Hepatocyte (in vitro differentiated cells): ENCODE results near the gene HOXB7. TPM values are rescaled to one million over a fixed set of nuclear protein-coding genes. Genes with fewer than 3 reads are reported as not detected.

Source experiments
- DNase-seq: peaks from one replicate; pipeline ENCODE4 v3.0.0-alpha.2; 2016; ENCODE audit warnings: low spot score
- H2AFZ ChIP-seq: fragments of 200-600 bp; sonication (generic); 2 replicates; pipeline ENCODE4 v1.6.0; 2016; ENCODE audit warnings: antibody characterized with exemption, mild to moderate bottlenecking
- H3K27ac ChIP-seq: fragments of 200-600 bp; sonication (generic); 2 replicates; pipeline ENCODE4 v1.5.1; 2016; ENCODE audit warnings: mild to moderate bottlenecking
- H3K27me3 ChIP-seq: fragments of 200-600 bp; sonication (generic); 2 replicates; pipeline ENCODE4 v1.6.1; 2016
- H3K36me3 ChIP-seq: fragments of 200-600 bp; sonication (generic); replicated peaks from 2 replicates; pipeline ENCODE4 v1.5.1; 2016; ENCODE audit warnings: low read depth; ENCODE audit not compliant: insufficient read depth
- H3K4me1 ChIP-seq: fragments of 200-600 bp; sonication (generic); 2 replicates; pipeline ENCODE4 v1.5.1; 2016; ENCODE audit warnings: mild to moderate bottlenecking, moderate library complexity; ENCODE audit not compliant: insufficient read depth
- H3K4me2 ChIP-seq: fragments of 200-600 bp; sonication (generic); 2 replicates; pipeline ENCODE4 v1.6.0; 2016
- H3K4me3 ChIP-seq: fragments of 200-600 bp; sonication (generic); 2 replicates; pipeline ENCODE4 v1.5.1; 2016; ENCODE audit warnings: mild to moderate bottlenecking
- H3K79me2 ChIP-seq: fragments of 200-600 bp; sonication (generic); 2 replicates; pipeline ENCODE4 v1.6.0; 2017; ENCODE audit warnings: mild to moderate bottlenecking
- H3K9me2 ChIP-seq: fragments of 200-600 bp; sonication (generic); replicated peaks from 2 replicates; pipeline ENCODE4 v1.6.0; 2017; ENCODE audit warnings: mild to moderate bottlenecking; ENCODE audit not compliant: insufficient read depth
- H3K9me3 ChIP-seq: fragments of 200-600 bp; sonication (generic); 2 replicates; pipeline ENCODE4 v1.5.1; 2016; ENCODE audit warnings: low read depth, mild to moderate bottlenecking
- H4K20me1 ChIP-seq: fragments of 200-600 bp; sonication (generic); 2 replicates; pipeline ENCODE4 v1.6.0; 2016; ENCODE audit warnings: mild to moderate bottlenecking; ENCODE audit not compliant: insufficient read depth, poor library complexity, severe bottlenecking
- CTCF ChIP-seq: fragments of 200-600 bp; sonication (generic); IDR thresholded peaks from 2 replicates; pipeline ENCODE4 v1.5.1; 2016; ENCODE audit warnings: antibody characterized with exemption, mild to moderate bottlenecking; ENCODE audit not compliant: poor library complexity
- EZH2 ChIP-seq: fragments of 200-600 bp; sonication (generic); IDR thresholded peaks from 2 replicates; pipeline ENCODE4 v1.6.1; 2016; ENCODE audit warnings: antibody characterized with exemption, mild to moderate bottlenecking, borderline replicate concordance
- EZH2phosphoT487 ChIP-seq: fragments of 200-600 bp; sonication (generic); IDR thresholded peaks from one replicate; pipeline ENCODE4 v1.6.1; 2018; ENCODE audit warnings: antibody characterized with exemption, mild to moderate bottlenecking, low read depth, moderate library complexity; ENCODE audit not compliant: unreplicated experiment, severe bottlenecking
- WGBS: methylation state at CpG from one replicate; pipeline ENCODE4 v1.1.6; 2016; ENCODE audit warnings: low lambda C conversion rate; ENCODE audit errors: missing lambda C conversion rate; 5-methylcytosine and 5-hydroxymethylcytosine counted together
- polyA plus RNA-seq: library from polyadenylated mRNA; unstranded; fragments of >200 nt; fragmentation: Nextera tagmentation; extraction: Ambion mirVana; gene quantifications from 2 replicates; pipeline ENCODE4 v1.2.1, GENCODE V29; 2016
- total RNA-seq: library from RNA; depleted of rRNA; stranded (reverse); fragments of >200 nt; gene quantifications from 2 replicates; pipeline ENCODE4 v1.2.3, GENCODE V29; 2014

The HOXB7 gene
- total RNA-seq, result 4.1 and 6.7 TPM in 2 replicates
- polyA plus RNA-seq, result 13.7 and 15.9 TPM in 2 replicates

GRCh38 chr17:48610282-48611211 is at the start of gene HOXB7:
TSS of gene HOXB7 (minus strand) at chr17:48611017. CDS start at chr17:48610918, 99 bp downstream.
- H2AFZ ChIP-seq, result peak within 1 kb of the TSS; percentile 80
- H3K27me3 ChIP-seq, result peaks cover 96% of the 10 kb centered on the region
- 3% methylated on average over 78 of the region's 79 CpGs for WGBS
- peak within 1 kb of the TSS; percentile 77 for H3K27ac ChIP-seq
- peak; percentile 65 for DNase-seq
- H4K20me1 ChIP-seq, result no peaks in the 10 kb centered on the region
- no peaks in the 10 kb centered on the region for H3K79me2 ChIP-seq
- H3K9me2 ChIP-seq, result no peaks in the 10 kb centered on the region
- peak within 1 kb of the TSS; percentile 28 for H3K4me3 ChIP-seq
- no peaks in the 10 kb centered on the region for H3K4me1 ChIP-seq
- no peaks in the 10 kb centered on the region for H3K9me3 ChIP-seq
- peak within 1 kb of the TSS; percentile 78 for H3K4me2 ChIP-seq
- TF ChIP-seq CTCF (no peak), EZH2 (peak; percentile 96), EZH2phosphoT487 (peak; percentile 64)
- no peaks in the 10 kb centered on the region for H3K36me3 ChIP-seq

DNA sequence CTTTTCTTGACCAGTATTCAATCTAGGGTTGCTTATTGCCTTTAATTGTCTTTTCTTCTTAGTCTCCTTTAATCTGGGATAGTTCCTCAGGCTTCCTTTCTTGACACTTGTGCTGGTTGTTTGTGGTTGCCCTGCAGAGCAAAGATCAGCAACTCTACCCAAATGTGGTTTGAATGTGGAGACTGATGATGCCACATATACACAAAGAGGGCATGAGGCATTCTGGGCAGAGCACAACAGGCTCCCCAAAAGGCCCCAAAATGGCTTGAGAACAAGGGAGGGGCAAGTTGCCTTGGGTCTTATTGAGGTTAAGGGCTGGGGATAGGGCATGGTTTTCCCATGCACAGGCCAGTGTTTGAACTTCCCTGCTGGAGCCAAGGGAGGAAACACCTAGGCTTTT is 45.1 kb upstream of the HOXB7 start:
- Histone ChIP-seq H3K4me2 (no peak overlapping the region), H2AFZ (no peak overlapping the region), H3K9me3 (no peaks in the 10 kb centered on the region), H3K9me2 (no peaks in the 10 kb centered on the region), H3K36me3 (no peaks in the 10 kb centered on the region), H3K27me3 (peaks cover 15% of the 10 kb centered on the region), H3K4me1 (no peaks in the 10 kb centered on the region), H3K79me2 (no peaks in the 10 kb centered on the region), H3K27ac (no peak overlapping the region), H4K20me1 (no peaks in the 10 kb centered on the region), H3K4me3 (no peak overlapping the region)
- DNase-seq, result no peak
- TF ChIP-seq CTCF, result no peak
- no peak for TF ChIP-seq EZH2phosphoT487
- TF ChIP-seq EZH2, result no peak

DNA sequence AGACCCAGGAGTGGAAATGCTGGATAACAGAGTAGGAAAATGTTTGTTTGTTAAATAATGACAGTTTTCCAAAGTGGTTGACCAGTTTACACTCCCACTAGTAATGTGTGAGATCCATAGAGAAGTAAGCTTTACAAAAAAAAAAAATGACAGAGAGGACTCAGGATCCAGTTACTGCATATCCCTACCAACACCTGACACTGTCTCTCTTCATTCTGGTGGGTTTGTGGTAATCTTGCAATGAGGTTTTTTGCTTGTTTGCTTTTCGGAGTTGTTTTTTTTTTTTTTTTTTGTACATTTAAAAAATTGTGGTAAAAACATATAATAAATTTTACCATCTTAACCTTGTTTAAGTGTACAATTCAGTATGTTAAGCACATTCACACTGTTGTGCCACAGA is 38.9 kb upstream of the HOXB7 start:
- Histone ChIP-seq H3K9me3 (no peaks in the 10 kb centered on the region), H3K27ac (no peak overlapping the region), H4K20me1 (no peaks in the 10 kb centered on the region), H2AFZ (no peak overlapping the region), H3K79me2 (no peaks in the 10 kb centered on the region), H3K27me3 (peaks cover 66% of the 10 kb centered on the region), H3K9me2 (no peaks in the 10 kb centered on the region), H3K4me1 (no peaks in the 10 kb centered on the region), H3K36me3 (no peaks in the 10 kb centered on the region), H3K4me2 (no peak overlapping the region), H3K4me3 (no peak overlapping the region)
- 91% methylated on average over 1 of the region's 1 CpG for WGBS
- TF ChIP-seq EZH2, result no peak
- TF ChIP-seq EZH2phosphoT487, result no peak
- TF ChIP-seq CTCF, result no peak
- DNase-seq, result no peak
